SIG-M5 (cell line): Measurements from ENCODE around the gene PDXDC1.
"Not testable (repeated sequence)": the region's sequence is repeated elsewhere in the genome, so short reads cannot be mapped to it uniquely, and the experiment has no call there.

Experiments used
- DNase-seq: peaks from one replicate; lab custom pipeline; 2025; lab: John Stamatoyannopoulos, UW

Gene PDXDC1

GRCh38 chr16:14974331-14974655 lies 533 bp upstream of the PDXDC1 start:
- DNase-seq: not testable (repeated sequence)

- DNase-seq: not testable (repeated sequence)
These were observed 780 bp downstream of the PDXDC1 start for GRCh38 chr16:14975418-14976194.

DNA sequence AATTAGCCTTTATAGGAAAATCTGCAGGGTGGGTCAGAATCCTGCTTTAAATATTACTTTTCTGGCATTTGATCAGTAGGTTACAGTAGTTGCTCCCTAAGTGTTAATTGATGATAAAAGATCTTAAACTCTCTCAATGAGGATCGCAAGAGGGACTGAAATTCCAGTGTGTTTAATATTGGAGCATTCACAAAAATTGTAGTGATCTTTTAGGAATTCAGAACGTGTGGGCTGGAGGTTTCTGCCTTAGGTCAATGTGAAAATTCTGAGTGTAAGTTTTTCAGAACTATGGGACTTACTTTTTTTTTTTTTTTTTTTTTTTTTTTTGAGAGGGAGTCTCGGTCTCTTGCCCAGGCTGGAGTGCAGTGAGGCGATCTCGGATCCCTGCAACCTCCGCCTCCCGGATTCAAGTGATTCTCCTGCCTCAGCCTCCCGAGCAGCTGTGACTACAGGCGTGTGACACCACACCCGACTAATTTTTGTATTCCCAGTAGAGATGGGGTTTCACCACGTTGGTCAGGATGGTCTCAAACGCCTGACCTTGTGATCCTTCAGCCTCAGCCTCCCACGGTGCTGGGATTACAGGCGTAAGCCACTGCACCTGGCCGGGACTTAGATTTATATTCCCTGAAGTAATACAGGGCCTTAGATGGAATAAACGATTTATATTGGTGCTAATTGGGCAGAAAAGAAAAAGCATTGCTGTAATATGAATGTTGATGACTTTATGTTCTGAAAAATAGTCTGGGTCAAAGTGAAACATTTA lies 2.3 kb downstream of the PDXDC1 start:
- DNase-seq: not testable (repeated sequence)

DNA sequence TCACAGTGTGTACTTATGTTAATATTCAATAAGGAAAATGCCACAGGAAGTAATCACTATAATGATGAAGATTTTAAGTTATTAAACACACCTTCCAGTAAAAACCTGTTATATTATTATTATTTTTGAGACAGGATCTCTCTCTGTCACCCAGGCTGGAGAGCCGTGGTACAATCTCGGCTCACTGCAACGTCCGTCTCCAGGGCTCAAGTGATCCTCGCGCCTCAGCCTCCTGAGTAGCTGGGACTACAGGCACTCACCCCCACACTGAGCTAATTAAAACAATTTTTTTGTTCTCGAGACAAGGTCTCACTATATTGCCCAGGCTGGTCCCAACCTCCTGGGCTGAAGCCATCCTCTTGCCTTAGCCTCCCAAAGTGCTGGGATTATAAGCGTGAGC lies 3.5 kb downstream of the PDXDC1 start:
- not testable (repeated sequence) for DNase-seq

GRCh38 chr16:14978908-14979307 lies 4.1 kb downstream of the PDXDC1 start:
- not testable (repeated sequence) for DNase-seq

DNA sequence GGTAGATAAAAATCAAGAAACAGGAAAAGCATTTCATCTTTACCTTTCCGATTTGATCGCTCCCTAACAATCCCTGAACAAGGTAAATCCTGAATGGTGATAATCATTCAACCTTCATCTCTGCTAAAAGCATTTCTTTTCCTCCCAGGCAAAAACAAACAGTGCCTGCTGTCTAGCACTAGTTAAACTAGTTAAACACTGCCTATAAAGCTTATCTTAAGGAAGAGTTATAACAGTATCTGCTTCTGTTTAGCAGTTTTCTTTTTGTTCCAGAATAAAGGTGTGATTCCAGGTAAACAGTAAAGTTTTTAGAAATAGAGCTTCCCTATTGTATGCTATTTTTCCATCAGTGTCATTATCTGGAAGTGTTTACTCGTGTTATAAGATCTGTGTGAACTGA lies 6.4 kb downstream of the PDXDC1 start:
- DNase-seq: not testable (repeated sequence)

DNA sequence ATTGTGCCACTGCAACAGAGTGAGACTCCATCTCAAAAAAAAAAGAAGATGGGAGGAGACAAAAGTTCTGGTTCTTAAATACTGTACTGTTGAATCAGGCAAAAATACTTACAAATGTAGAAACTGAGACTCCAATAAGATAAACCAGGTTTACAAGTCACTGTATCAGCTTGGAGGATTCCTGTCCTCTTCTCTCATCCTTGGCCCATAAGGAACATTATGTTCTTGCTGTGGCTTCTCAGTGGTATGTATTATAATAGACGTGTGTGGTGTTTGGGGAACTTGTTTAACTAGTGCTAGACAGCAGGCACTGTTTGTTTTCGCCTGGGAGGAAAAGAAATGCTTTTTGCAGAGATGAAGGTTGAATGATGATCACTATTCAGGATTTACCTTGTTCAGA lies 7.7 kb downstream of the PDXDC1 start:
- not testable (repeated sequence) for DNase-seq

- DNase-seq: not testable (repeated sequence)
These were observed 13.3 kb downstream of the PDXDC1 start for GRCh38 chr16:14988092-14988491.

- not testable (repeated sequence) for DNase-seq
These were observed 13.9 kb downstream of the PDXDC1 start for GRCh38 chr16:14988661-14989191.

GRCh38 chr16:14989291-14990281 lies 14.8 kb downstream of the PDXDC1 start:
- not testable (repeated sequence) for DNase-seq

- not testable (repeated sequence) for DNase-seq
These were observed 18.7 kb downstream of the PDXDC1 start for GRCh38 chr16:14993277-14994151.

- not testable (repeated sequence) for DNase-seq
These were observed 21.9 kb downstream of the PDXDC1 start for GRCh38 chr16:14996702-14997101.

DNA sequence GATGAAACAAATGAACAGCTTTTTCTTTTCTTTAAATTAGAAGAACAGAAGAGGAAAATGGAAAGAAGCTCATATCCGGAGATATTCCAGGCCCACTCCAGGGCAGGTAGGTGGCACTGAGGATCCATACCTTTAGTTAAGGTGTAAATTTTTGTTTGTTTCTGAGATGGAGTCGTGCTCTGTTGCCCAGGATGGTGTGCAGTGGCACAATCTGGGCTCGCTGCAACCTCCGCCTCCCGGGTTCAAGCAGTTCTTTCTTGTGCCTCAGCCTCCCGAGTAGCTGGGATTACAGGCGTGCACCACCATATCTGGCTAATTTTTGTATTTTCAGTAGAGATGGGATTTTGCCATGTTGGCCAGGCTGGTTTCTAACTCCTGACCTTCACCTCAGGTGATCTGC lies 23.5 kb downstream of the PDXDC1 start:
- DNase-seq: not testable (repeated sequence)

GRCh38 chr16:14999845-15000244 lies 25.0 kb downstream of the PDXDC1 start:
- not testable (repeated sequence) for DNase-seq

DNA sequence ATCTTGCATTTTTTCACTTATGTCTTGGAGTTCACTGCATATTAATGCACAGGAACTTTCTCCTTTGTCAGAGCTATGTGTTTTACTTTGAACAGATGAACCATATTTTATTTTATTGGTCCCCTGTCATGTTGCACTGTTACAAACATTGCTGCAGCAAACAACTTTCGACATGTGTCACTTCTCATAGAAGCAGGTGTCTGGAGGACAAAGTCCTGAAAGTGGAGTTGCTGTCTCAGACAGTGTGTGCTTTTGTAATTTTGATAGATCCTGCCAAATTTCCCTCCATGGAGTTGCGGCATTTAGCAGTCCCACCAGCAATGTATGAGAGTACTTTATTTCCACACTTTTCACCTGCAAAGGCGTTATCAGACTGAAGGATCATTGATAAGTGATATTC lies 27.6 kb downstream of the PDXDC1 start:
- not testable (repeated sequence) for DNase-seq

- not testable (repeated sequence) for DNase-seq
These were observed 30.7 kb downstream of the PDXDC1 start for GRCh38 chr16:15005357-15006132.

DNA sequence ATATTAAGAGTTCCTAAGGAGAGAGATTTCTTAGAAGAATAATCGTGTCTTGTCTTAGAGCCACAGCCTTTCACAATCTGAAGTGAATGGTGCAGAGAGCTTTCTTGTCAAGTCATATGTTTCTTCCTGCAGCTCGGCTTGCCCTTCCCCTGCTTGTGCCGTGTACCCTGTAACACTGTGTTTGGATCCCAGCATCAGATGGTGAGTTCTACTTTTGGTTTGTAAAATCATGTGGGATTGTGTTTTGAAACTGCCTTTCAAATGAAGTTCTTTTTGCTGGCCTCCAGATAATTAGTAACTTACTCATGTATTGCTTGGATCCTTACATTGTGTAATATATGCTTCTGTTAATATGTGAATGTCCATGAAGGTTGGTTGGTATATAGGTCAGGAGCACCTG lies 33.8 kb downstream of the PDXDC1 start:
- not testable (repeated sequence) for DNase-seq

- not testable (repeated sequence) for DNase-seq
These were observed 38.1 kb downstream of the PDXDC1 start for GRCh38 chr16:15012941-15013340.

DNA sequence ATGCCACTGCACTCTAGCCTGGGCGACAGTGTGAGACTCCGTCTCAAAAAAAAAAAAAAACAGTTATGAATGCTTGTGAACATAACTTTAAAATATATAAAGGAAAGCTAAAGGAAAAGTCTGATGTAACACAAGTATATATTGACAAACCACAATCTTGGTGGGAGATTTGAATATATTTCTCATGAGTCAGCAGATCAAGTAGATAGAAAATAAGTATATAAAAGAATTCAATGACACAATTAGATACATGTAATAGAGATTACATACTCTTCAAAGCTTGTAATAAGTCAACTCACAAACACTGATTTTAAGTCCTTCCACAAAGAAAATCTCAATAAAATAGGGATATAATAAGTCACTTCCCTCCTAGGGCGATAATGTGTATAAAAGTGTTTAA lies 40.8 kb downstream of the PDXDC1 start:
- not testable (repeated sequence) for DNase-seq

DNA sequence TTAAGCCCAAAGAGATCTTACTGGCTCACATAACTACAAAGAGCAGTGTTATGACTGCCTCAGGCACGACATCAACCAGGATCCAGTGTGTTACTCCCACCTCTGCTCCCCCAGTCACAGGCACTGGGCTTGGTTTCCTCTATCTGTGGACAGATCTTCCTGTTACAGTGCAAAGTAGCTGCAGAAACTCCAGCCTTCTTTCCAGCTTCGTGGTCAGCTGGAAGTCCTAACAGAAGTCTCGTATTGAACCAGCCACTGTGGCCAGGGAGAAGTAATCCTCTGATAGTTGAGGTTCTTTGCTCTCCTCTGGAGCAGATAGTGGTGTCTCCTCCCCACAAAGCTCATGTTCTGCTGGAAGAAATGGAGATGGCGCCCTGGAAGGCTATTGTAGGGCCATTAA lies 41.5 kb downstream of the PDXDC1 start:
- not testable (repeated sequence) for DNase-seq
